ENCODE results near the gene CRTC2.

GRCh38 chr1:153921080-153921802 is 37.2 kb downstream of the CRTC2 start:
- TF ChIP-seq CTCF (IDR thresholded peaks at IDR 0.05) (no peak), POLR2A (IDR thresholded peaks at IDR 0.05) (no peak)

Measured in adrenal gland (tissue), 5 donors.